ENCODE measurements around the gene MCOLN3.
"Not testable (repeated sequence)": the region's sequence is repeated elsewhere in the genome, so short reads cannot be mapped to it uniquely, and the experiment has no call there.

MCOLN3 gene

GRCh38 chr1:84988588-84988987, 59.7 kb downstream of the MCOLN3 start:
- no peak for DNase-seq

GRCh38 chr1:84986561-84986960, 61.7 kb downstream of the MCOLN3 start:
- not testable (repeated sequence) for DNase-seq

- no peak for DNase-seq
Measured at GRCh38 chr1:84985365-84985764, 62.9 kb downstream of the MCOLN3 start.

- DNase-seq = no peak
Measured at GRCh38 chr1:84982395-84982794, 65.9 kb downstream of the MCOLN3 start.

- no peak for DNase-seq
Measured at GRCh38 chr1:84975035-84975434, 73.3 kb downstream of the MCOLN3 start.

- no peak for DNase-seq
Measured at GRCh38 chr1:84973498-84974334, 74.6 kb downstream of the MCOLN3 start.

GRCh38 chr1:84972377-84972987, 75.8 kb downstream of the MCOLN3 start:
- DNase-seq = no peak

GRCh38 chr1:84971957-84972356, 76.3 kb downstream of the MCOLN3 start:
- no peak for DNase-seq

- DNase-seq = no peak
Measured at GRCh38 chr1:84969489-84970250, 78.6 kb downstream of the MCOLN3 start.

GRCh38 chr1:84968865-84969264, 79.4 kb downstream of the MCOLN3 start:
- DNase-seq = no peak

- no peak for DNase-seq
Measured at GRCh38 chr1:84968101-84968500, 80.2 kb downstream of the MCOLN3 start.

Measured in NCI-H226 (cell line).